ENCODE measurements around the gene CHD6. TPM values are rescaled to one million over a fixed set of nuclear protein-coding genes. Genes with fewer than 3 reads are reported as not detected.

Gene CHD6
- total RNA-seq, 1 donor: 33.1 TPM

GRCh38 chr20:41508335-41508734 lies 109.8 kb downstream of the CHD6 start:
- peak in 1 of 3 donors; percentile 5 for DNase-seq (ENCODE audit: low read depth in 2 of 3, low spot score in 2 of 3)

DNA sequence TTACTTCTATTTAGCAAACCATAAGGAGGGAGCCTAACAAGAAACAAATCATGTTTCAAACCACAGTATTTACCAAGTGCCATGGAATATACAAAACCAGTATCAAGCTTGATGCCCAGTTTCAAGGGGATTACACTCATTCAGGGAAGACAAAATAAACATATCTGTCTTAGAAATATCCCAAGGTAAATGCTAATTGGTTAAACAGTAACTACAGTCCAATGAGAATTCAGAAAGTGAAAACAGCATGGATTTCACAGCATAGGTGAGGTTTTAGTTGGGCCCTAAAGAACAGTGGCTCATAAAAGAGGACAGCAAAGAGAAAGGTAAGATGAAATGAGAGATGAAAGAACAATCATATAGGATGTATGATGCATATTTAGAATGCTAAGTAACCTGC lies 110.3 kb downstream of the CHD6 start:
- DNase-seq (ENCODE audit: low read depth in 2 of 3, low spot score in 2 of 3): no peak

DNA sequence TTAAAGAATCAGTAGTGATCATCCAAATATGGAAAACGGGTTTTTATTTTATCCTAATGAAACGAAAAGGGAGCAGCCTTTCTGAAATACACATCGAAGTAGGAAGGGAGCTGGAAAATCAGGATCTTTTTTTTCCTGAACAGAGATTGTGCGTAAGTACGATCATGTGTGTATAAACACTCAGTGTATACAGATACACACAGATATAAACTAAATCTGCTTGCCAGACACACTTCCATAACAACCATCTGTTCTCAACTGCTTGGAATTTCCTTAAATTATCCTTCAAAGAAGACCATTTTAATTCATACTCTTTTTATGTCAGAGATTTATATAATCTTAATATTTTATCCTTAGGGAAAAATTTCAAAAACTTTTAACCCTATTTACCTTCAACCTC lies 110.7 kb downstream of the CHD6 start:
- no peak for DNase-seq (ENCODE audit: low read depth in 2 of 3, low spot score in 2 of 3)

DNA sequence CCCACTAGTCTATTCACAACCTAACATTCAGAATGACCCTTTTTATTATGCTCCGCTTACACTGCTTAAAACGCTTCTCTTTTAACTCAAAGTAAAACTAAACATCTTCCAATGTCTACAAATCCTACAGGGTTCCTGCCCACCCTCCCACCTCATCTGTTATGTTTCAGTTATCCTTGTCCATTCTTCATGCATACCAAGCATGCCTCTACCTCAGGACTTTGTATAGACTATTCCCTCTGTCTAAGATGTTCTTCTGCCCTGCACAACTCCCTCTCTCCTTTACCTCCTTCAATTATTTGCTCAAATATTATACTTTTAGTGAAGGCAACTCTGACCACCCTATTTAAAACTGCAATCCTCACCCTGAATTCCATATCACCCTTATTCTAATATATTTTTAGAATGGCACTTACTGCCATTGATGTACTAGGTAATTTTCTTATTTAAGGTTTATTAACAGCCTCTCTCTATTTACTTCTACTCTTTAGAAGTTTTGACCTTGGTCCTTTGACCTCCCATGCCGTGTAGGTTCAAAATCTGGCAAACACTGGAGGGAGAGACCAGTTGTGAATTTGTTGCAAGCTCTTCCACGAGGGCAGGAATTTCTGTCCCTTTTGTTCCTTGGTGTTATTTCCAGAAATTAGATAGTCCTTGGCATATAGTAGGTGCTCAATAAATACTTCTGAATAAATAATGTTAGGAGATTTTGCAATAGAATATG lies 111.8 kb downstream of the CHD6 start:
- DNase-seq (ENCODE audit: low read depth in 2 of 3, low spot score in 2 of 3): no peak

DNA sequence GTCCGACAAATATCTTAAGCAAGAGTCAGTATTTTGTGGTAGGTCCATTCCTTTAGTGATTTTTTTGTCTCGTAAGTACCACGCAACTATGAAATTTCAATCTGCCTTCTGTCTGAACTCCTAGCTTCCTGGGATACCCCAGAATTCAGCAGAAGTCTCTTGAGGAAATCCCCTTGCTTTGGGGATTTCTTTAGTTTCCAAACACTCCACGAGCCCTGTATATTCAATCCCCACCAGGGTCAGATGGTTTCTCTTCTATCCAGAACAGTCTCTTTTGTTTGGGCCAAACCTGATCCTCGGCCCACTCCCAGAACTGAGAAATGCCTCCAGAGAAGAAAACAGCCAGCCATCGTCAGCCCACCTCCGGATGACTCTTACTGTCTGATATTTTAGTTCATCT lies 113.0 kb downstream of the CHD6 start:
- no peak for DNase-seq (ENCODE audit: low read depth in 2 of 3, low spot score in 2 of 3)

DNA sequence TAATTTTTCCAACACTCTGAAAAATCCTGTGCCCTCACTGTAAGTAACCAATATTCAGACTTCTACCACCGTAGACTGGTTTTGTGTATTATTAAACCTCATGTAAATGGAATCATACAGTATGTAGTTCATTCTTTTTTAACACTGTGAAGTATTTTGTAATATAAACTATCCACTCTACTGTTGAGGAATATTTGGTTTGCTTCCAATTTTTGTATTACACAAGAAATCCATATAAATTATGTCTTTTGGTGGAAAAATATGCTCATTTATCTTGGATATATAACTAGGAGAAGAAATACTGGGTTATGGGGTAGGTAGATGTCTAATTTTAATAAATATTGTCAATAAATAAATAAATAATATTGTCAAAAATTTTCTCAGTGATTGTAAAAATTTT lies 116.8 kb downstream of the CHD6 start:
- DNase-seq (ENCODE audit: low read depth in 2 of 3, low spot score in 2 of 3): no peak

GRCh38 chr20:41499961-41500725 lies 118.0 kb downstream of the CHD6 start:
- no peak for DNase-seq (ENCODE audit: low read depth in 2 of 3, low spot score in 2 of 3)

GRCh38 chr20:41499064-41499463 lies 119.1 kb downstream of the CHD6 start:
- no peak for DNase-seq (ENCODE audit: low read depth in 2 of 3, low spot score in 2 of 3)

DNA sequence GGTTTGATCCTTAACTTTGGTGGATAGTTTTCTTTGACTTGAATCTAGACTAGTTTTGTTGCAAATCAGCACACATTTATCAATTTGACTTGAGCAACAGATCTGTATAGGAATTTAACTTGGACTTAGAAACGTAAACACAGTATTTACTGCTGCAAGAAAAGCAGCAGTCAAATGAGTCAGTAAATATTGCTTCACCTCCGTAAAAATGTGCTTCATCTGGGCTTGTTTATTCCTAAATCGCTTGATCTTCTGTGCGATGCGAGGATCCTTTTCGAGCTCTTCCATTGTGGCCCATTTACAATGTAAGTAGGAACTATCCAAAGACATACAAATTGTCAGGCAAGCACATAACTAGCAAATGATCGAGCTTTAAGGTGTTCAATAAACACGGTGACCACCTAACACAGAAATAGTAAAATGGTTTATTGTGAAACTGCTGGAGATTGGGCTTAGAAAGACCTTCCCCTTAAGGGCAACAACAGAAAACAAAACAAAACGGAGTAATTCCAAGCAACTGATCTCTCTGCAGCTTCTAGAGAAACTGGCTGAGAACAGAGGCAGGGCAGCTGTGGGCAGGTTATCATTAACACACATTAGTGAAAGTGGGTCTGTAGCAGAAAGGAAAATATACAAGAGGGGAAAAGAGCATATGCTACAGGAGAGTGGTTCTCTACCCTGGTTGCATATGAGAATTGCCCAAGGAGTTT lies 120.8 kb downstream of the CHD6 start:
- no peak for DNase-seq (ENCODE audit: low read depth in 2 of 3, low spot score in 2 of 3)

DNA sequence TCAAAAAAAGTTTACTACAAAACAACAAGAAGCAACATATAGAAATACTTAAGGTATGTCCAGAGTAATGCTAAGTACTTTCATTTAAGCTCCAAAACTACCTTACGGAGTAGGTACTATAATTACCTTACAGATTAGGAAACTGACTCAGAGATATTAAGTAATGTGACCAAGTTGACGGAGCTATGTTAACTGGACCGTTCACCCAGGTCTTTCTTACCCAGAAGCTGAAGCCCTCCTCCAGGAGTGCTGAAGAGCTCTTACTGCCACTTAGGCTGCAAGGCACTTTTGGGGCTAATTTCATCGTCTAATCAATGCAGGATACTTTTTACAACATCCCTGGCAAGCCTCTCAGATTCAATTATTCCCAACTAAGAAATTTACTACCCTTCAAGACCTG lies 123.7 kb downstream of the CHD6 start:
- DNase-seq (ENCODE audit: low read depth in 2 of 3, low spot score in 2 of 3): no peak

DNA sequence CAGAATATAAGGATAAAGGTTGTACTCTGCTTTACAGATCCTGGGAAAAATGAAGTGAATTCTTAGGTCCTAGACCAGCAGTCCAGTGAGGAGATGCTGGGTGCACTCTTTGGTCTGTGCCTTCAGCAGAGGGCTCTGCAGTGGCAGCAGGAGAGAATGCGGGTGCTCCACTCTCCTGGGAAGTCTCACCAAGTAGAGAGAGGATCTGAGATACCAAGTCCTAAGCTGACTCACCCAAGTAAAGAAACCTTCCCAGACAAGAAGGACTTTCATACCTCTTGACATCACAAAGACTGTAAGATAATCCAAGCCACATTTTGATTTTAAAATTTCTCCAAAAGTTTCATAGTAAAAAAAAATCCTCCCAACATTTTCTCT lies 134.6 kb downstream of the CHD6 start:
- no peak for DNase-seq (ENCODE audit: low read depth in 2 of 3, low spot score in 2 of 3)

GRCh38 chr20:41482647-41483552 lies 135.3 kb downstream of the CHD6 start:
- no peak for DNase-seq (ENCODE audit: low read depth in 2 of 3, low spot score in 2 of 3)

DNA sequence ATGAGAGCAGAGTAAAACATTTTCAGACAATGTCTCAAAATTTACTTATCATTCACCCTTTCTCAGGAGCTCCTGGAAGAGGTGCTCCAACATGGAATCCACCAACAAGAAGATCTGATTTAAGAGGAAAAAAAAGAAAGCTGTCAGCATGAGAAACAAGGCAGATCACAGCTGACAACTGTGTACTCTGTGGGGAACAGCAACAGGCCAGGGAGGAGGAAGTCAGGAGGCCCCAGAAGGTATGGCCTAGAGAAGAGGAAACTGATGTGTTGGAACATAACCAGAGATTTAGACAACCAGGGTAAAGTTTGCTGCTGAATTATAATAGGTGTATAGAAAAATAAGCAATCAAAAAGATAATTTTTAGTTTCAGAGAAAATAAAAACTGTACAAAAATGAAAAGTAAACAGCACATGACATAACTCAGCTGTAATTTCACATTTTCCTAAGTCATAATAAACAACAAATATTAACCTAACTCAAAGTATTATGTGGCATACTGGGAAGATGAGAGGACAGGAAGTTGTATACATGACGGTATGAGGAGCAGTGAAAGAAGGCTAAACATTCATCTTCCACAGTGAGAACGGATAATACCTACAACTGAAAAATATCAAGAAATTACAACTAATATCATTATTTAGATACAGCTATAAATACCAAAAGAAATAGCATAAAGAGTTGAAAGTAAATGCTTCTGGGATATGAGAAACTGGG lies 138.0 kb downstream of the CHD6 start:
- DNase-seq (ENCODE audit: low read depth in 2 of 3, low spot score in 2 of 3): peak in 2 of 3 donors; percentile 14 to 67

GRCh38 chr20:41479113-41479512 lies 139.1 kb downstream of the CHD6 start:
- DNase-seq (ENCODE audit: low read depth in 2 of 3, low spot score in 2 of 3): no peak

- no peak for DNase-seq (ENCODE audit: low read depth in 2 of 3, low spot score in 2 of 3)
These were observed 140.2 kb downstream of the CHD6 start for GRCh38 chr20:41478026-41478425.

- no peak for DNase-seq (ENCODE audit: low read depth in 2 of 3, low spot score in 2 of 3)
These were observed 141.7 kb downstream of the CHD6 start for GRCh38 chr20:41476446-41476845.

- no peak for DNase-seq (ENCODE audit: low read depth in 2 of 3, low spot score in 2 of 3)
These were observed 142.2 kb downstream of the CHD6 start for GRCh38 chr20:41476013-41476441.

DNA sequence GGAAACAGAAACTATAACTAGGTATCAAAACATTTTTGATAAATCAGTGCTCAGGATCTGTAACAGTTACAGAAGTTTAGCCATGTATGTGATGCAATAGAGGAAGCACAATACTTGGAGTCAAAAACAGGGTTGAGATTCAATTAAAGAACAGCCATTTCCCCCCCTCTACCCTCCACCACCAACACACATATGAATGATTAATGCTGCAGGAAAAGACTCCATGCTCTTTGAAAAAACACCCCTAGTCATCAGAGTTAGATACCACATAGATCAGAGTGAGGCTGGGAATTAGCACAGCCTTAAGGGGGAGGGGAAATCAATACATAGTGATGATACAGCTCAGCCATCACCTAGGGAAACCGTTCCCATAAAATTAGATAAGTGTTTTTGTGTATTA lies 142.7 kb downstream of the CHD6 start:
- DNase-seq (ENCODE audit: low read depth in 2 of 3, low spot score in 2 of 3): no peak

DNA sequence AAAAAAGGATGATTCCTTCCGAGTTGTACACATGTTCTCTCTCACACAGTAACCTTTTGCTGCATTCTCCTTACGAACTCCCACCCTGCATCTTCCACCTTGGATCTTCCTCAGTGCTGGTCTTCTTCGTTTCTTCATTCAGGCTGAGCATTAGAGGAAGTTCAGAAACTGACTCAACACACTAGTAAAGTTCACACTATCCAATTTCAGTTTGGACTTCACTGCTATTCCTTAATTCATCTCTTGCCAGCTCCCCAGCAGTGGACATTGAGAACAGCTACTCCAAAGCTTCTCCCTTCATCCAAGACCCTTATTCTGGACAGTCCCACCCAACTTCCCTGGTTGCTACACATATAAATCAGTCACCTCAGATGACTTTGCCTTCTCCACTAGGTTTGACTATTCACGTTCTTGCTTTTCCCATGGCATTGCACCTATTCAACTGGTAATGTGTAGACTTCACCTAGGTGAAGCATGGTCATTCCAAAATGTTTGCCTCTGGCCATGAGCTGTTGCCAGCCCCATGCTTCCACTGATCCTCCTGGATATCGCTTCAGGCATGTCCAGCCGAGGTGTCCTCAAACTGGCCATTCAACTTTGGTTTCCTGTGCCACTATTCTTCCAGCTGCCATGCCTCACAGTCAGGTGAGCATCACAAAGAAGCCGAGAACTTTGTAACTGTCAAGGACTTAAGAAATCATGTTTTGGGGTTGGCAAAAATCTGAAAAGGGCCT lies 147.6 kb downstream of the CHD6 start:
- DNase-seq (ENCODE audit: low read depth in 2 of 3, low spot score in 2 of 3): no peak

All from hematopoietic multipotent progenitor cell (in vitro differentiated cells).